GM12872 (cell line): ENCODE measurements around the gene PKP2.
A peak's percentile ranks its signal among the peaks of the same experiment; 100 is the strongest.

Experiments used
- CTCF ChIP-seq: IDR thresholded peaks from 3 replicates; pipeline ENCODE4 v1.5.1; 2011; ENCODE audit warnings: low read depth, mild to moderate bottlenecking, low read length, moderate library complexity; ENCODE audit not compliant: insufficient read depth

Gene PKP2

DNA sequence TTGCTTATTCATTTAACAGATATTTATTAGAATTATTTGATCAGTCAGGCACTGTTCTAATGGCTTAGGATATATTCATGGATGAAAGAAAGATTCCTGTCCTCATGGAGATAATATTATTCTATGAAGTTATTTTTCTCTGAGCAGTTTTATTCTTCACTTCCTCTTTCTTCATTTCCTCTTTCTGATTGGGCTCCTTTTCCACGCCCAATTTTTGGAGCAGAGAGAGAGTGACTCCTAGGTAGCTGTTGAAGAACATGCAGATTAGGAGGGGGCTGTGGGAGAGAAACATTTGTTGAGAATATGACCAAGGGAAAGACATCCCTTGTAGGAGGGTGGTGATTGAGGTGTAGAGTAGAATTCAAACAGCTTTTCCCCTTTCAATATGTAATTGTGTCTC lies 134.9 kb downstream of the PKP2 start:
- TF ChIP-seq CTCF = no peak

GRCh38 chr12:32757157-32757556 lies 139.4 kb downstream of the PKP2 start:
- TF ChIP-seq CTCF = no peak

DNA sequence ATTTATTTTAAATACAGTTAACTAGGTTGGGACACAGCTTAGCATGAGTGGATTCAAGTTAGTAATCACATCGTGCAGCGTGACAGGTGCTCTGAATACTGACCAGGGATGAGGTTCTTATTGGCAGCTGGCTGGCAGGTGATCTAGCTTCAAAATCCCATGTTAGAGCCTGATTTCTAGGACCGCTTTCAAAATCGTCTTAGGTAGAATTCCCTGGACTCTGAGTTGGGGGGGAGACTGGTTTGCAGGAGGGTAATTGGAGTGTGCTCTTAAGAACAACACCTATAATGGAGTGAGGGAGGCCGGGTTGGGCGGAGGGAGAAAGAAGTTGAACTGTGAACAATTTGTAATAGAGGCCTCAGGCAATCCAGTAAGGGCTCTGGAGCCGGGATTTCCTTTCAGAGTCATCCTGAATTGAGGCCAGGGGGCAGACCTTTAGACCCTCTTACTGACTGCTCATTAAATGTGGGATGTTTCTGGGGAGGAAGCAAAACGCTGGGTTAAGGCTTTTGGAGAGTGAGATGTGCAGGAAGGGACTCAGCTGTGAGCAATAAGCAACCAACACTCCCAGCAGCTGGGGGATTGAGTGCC lies 140.0 kb downstream of the PKP2 start:
- no peak for TF ChIP-seq CTCF

- TF ChIP-seq CTCF = peak; percentile 69
These were observed 140.7 kb downstream of the PKP2 start, which contains the start of gene YARS2 for GRCh38 chr12:32755654-32756475. Gene YARS2, minus strand, starts transcription at chr12:32755897. Its CDS starts 23 bp downstream, at chr12:32755874.

GRCh38 chr12:32755051-32755653 lies 141.4 kb downstream of the PKP2 start:
- TF ChIP-seq CTCF = peak; percentile 99

DNA sequence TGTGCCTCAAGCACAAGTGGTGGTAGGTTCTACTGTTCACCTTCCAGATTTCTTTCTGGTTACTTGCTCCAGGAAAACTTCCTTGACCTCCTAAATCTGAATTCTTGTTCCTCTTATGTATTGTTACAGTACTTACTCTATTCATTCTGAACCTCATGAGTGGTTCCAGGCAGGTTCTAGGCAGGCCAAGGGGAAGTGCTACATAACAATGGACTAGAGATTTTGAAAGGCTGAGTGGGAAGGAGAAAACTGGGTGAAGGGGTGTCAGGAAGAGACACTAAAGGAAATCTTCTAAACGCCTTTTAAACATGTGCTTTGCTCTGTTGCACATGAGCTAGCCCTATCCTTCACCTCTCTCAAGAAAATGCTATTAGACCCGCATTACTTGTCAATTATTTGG lies 142.5 kb downstream of the PKP2 start:
- no peak for TF ChIP-seq CTCF

- no peak for TF ChIP-seq CTCF
These were observed 143.0 kb downstream of the PKP2 start for GRCh38 chr12:32753605-32754004.
